NCI-H2196 (cell line): Measurements from ENCODE around the gene FAM117A.
"Not testable (repeated sequence)": the region's sequence is repeated elsewhere in the genome, so short reads cannot be mapped to it uniquely, and the experiment has no call there.

Experiments
- DNase-seq: peaks from one replicate; lab custom pipeline; 2025; ENCODE audit not compliant: unreplicated experiment; lab: John Stamatoyannopoulos, UW

Gene FAM117A

DNA sequence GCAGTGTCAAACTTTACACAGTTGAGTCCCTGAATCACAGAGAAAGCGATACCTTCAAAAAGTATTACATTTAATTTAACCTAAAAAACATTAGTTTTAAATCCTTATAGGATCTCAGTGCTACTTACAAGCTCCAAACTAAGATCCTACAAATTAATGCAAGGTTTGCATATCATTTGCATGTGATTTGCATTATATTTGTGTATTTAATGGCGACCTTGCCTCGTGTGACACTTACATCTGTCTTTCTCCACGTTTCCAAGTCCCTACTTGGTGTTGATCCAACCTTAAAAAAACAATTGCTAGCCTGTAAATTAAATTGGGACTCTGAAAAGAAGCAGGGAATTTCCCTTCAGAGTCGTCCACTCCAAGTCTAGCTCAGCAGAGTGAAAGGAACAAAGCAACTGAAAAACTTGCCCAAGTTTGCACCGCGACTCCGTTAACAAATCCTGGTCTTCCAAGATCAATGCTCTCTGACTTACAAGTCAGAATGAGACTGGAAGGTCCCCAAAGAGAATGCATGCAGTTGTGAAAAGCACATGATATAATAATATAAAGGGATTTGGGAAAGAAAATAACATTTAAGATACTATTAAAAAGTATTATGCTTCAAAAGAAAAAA lies 739 bp upstream of the FAM117A start:
- no peak for DNase-seq

DNA sequence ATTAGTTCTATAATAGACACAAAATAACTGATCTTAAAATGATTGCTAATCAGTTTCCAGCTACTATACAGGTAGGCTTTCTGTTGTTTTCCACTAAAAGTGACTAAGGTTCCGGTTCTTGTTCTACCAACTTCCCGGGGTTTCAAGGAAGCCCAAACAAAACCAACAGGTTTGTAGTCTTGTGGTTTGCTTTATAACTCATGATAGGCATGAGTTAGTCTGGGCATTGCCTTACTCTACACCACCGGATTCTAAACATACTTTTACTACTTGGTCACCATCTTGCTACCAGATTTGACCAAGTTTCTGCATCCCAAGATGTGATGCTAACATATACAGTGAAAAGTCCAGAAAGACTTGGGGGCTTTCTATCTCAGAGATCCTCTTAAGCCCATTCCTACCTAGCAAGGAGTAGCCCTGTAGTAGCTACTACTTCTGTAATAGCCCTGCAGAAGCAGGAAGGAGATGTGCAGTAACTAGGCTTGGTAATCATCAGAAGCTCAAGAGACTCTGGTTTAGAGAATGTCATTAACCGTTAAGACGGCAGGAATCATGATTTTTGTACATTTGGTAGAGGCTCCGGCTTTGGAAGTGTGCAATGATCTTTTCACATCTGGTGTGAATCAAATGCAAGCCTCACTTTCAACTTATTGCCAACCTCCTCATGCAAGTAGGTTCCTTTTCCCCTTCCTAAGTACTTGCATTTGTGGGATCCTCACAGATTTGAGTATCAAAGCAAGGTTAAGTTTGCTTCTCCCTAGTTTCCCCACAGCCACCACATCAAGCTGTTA lies 1.6 kb downstream of the FAM117A start:
- DNase-seq: no peak

DNA sequence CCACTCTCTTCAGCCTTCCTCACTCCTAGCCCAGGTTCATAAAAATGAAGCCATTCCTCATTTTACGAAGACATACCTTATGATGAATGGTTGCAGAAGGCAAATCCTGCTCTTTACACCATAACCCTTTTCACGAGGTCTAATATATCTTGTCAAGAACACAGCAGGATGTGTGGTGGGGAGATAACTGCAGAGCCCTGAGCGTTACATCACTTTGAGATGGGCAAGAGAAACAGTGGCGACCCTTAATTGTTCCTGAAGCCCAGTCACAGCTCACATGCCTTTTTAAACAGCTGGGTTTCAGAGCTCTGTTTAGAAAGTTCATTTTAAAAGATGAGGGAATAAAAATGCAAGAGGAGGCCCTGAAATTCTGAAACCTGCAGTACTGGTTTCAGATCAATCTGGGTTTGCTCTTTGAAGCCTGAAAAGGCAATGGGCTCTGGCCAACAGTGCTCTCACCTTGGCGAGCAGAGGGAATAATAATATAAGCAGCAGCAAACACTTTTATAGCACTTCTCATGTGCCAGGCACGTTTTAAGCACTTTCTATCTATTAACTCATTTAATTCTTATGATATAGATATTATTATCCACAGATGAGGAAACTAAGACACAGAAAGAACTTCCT lies 2.9 kb downstream of the FAM117A start:
- no peak for DNase-seq

DNA sequence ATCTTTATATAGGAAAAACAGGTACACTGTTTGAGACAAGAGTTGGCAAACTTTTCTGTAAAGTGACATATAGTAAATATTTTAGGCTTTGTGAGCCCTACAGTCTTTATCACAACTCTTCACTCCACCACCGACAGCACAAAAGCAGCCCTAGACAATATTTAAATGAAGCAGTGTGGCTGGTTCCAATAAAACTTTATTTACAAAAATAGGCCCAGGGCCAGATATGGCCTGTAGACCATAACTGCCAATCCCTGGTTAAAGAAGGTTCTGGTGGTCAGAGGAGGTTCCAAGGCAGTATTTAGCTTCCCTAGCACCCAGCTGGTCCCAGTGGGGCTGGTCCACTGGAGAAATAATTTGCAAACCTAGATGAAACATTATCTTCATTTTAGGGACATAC lies 3.6 kb downstream of the FAM117A start:
- DNase-seq: no peak

DNA sequence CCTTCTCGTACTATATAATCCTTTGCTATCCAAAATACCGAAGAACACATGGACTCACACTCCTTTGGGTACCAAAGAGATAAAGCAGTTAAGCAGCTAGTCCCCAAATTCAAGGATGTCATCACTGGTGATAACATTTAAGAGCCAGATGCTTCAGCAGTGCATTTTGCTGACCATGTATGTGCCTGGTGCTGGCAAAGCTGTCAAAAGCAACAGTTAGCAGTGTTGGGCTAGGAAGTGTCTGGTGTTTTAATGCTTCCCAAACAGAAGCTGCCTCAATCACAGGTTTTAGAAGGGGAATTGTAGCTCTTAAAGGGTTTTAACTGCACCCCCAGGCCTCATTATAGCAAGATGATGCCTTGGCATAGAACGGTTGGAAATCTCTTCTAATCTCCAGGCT lies 4.7 kb downstream of the FAM117A start:
- no peak for DNase-seq

DNA sequence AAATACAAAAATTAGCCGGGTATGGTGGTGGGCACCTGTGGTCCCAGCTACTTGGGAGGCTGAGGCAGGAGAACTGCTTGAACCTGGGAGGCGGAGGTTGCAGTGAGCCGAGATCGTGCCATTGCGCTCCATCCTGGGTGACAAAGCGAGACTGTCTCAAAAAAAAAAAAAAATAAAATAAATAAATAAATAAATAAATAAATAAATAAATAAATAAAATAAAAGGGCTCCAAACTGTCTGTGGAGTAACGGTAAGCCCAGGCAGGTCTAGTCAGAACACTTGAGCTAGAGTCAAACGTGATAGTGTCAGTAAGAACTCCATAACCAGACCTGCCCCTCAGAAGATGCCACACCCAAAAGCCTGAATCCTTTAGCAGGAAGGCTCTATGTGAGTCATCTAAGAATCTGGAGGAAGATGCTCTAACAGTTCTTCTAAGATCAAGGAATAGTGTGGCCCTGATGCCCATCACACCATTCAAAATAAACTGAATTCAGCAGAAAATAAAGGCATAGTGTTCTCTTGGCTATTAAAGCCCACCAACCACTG lies 5.4 kb downstream of the FAM117A start:
- DNase-seq: not testable (repeated sequence)

DNA sequence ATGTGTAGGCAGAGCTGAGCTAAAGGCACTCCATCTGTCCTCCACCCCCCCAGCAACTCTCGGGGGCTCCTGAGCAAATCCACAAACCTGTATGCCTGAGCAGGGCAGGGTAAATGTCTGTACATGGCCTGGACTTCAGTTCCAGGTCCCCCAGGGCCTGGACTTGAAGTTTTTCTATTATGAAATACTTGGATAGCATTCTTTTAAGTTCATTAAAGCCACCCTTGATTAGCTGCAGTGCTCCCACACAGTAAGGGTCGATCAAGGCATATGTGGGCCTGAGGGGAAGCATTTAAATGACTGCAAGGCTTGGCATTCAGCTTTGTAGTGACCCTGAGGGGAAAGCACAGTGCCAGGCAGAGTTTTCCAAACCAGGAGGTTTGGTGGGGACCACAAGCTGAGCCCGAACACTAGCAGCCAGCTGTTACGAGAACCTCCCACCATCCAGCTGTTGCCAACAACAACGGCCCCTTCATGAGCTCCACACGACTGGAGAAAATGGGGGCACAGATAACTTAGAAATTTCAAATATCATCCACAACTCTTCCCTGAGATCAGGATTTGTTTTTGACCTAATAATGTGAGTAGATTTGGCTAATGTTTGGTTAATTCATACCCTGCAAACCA lies 6.7 kb downstream of the FAM117A start:
- DNase-seq: no peak

DNA sequence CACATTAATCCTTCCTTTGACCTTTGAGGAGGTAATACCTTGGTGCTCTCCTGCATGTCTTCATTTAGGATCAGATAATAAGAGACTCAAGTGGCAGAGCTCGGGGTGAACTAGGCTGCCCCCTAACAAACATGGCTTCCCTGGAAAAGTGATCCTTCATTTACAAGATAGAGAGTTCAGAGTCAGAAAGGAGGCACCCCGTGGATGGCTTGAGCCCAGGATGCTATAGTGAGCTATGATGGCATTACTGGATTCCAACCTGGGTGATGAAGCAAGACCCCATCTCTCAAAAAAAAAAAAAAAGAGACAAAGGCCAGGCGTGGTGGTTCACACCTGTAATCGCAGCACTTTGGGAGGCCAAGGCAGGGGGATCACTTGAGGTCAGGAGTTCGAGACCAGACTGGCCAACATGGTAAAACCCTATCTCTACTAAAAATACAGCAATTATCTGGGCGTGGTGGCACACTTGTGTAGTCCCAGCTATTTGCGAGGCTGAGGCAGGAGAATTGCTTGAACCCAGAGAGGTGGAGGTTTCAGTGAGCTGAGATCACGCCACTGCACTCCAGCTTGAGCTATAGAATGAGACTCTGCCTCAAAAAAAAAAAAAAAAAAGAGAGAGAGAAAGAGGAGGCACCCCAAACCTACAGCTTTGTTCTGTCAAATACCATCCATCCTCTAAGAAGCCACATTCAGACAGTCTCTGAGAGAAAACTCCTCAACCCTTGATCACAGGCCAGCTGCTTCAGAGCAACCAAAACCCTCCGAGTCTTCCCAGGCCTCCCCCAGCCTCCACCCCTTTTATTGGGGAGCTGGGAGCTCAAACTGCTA lies 7.4 kb downstream of the FAM117A start:
- no peak for DNase-seq

DNA sequence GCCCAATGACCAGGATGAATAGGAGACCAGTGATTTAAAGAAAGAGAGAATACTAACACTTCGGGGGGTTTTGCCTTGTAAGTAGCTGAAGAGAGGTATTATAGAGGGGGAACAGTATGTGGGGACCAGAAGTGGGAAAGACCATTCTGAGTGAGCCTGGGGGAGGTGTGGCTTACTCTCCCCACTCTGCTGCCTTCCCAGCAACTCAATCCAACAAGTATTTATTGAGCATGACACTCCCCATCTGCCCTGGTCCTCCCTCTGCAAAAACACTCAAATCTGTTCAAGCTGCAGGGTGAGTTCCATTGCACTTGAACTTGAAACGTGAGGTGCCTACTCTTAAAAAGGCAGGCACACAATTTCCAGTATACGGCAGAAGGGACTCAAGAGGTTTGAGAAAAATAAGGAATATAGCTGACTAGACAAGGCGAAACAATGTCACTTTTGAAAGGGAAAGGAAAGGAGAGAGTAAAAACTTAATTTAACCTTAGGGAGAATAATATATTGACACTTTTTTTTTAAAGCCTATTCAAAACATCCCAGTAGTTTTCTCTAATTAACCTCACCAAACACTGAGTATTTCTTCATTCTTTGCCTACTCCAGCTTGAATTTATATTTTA lies 8.2 kb downstream of the FAM117A start:
- no peak for DNase-seq

DNA sequence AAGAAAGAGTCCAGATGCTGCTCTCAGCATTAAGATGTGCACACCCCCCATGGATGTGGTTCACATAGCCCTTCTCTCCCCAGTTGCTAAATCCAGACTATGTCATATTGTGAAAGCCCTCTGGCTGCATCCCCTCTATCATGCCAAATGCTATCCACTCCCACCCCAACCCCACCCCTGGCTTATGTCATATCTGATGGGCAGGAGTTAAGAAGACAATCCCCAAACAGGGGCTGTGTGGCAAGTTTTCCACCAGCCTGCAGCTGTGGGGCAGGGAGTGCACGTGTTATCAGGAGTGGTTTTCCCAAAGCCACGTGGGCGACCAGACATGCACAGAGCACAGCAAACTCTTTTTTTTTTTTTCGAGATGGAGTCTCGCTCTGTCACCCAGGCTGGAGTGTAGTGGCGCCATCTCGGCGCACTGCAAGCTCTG lies 10.0 kb downstream of the FAM117A start:
- no peak for DNase-seq

DNA sequence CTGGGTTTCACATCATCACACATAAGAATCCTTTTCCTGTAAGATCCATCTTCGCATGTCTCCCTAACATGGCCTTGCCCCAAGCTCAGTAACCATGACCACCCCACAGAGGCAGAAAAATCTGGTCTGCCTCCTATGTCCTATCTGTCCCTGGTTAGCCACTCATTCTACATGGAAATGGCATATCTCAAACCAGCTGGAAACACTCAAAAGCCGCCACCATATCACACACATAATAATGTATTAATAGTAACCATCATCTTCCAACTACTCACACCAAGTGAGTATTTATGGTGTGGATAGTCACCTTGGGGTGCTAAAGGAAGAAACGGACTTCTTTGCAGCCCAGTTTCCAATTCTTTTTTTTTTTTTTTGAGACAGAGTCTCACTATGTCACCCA lies 11.4 kb downstream of the FAM117A start:
- no peak for DNase-seq

DNA sequence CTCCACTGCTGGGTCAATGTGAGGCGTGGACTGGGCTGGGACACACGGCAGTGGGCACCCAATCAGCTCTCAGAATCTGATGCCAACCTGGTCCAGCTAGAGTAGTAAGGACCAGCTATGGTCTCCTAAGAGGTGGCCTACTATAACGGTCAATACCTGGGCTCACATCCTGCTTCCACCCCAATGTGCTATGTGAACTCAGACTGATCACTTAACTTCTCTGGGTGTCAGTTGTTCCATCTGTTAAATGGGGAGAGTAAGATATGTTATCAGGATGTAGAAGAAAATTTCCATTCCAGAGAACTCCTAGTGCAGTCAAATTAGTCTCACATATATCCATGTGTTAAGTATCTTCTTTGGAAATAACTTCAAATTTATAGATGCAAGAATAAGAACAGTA lies 14.2 kb downstream of the FAM117A start:
- DNase-seq: no peak

DNA sequence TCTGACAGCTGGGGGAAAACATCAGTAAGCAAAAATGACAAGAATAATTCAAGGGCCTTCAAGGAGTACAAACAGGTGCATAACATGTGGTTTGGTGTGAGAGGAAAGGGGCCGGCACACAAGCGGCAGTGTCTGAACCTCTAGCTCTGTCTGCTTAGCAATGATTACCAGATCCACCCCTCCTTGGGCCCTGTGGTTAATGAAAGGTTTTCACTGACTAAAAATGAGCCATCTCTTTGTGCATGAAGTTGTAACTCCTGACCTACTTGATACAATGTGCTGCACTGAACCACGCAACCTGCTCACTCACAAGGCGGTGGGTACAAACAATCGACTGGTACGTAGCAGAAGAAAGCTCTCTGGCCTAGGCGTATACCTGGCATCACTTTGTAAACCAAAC lies 15.1 kb downstream of the FAM117A start:
- DNase-seq: no peak

DNA sequence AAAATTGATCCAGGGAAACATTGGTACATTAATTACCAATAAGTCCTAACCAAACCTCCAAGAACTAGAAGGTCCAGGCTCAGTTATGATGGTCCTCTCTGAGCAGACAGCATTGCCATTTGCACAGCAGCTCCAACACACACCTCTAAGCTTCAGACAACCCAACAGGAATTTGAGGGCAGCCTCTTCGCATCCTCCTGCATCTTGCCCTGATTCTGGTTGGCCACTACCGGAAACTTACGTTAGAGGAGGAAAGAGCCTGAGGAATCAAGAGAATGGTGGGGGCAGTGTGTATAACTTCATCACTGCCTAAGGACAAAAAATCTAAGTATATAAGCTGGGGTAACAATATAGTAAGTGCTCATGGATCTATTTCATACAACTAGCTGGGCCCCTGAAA lies 15.7 kb downstream of the FAM117A start:
- no peak for DNase-seq

DNA sequence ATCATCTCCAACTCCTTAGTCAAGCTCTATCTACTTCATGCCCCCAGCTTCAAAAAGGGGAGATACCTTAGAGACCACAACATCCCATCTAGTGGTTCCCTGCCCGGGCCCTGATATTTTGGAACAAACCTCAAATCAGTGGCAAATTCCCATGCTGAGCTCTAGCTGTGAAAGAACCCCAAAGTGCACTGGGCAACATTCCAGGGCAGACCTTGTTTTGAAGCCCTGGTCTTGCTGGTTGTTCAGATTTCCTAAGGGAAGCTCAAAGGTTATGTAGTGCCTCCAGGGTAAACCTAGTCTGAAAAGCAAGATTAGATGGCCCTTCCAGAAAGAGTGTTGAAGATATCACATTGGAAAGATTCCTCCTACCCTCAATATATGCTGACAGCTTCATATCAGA lies 16.3 kb downstream of the FAM117A start:
- no peak for DNase-seq

DNA sequence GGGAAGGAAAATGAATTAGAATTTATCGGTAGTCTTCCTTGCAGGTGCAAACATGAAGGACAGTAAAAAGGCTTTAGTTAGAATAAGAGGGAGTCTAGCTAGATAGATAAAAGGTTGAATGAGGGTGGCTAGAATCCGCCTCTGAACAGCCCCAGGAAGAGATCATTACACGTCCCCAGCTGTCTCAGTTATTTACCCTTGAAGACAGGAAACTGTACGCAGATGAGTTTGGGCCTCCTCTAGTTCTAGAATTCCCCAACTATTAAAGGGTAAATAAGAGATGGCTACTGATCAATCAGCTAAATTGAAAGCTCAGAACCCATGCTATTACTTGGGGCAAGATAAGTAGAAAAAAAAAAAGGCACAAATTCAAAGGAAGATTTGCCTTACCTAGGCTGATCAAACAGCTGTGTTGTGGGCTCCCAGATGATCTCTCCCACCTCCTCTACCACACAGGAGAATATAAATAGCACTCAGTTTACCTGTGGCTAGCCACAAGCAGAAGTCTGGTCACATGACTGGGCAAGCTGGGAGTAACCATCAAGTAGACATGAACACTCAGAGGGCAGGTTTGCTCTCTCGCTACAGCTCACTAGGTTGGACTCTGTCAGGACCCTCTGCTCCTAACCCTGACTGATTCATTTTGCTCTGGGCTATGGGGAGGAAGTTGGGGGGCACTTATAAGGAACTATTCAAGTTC lies 17.0 kb downstream of the FAM117A start:
- DNase-seq: no peak

DNA sequence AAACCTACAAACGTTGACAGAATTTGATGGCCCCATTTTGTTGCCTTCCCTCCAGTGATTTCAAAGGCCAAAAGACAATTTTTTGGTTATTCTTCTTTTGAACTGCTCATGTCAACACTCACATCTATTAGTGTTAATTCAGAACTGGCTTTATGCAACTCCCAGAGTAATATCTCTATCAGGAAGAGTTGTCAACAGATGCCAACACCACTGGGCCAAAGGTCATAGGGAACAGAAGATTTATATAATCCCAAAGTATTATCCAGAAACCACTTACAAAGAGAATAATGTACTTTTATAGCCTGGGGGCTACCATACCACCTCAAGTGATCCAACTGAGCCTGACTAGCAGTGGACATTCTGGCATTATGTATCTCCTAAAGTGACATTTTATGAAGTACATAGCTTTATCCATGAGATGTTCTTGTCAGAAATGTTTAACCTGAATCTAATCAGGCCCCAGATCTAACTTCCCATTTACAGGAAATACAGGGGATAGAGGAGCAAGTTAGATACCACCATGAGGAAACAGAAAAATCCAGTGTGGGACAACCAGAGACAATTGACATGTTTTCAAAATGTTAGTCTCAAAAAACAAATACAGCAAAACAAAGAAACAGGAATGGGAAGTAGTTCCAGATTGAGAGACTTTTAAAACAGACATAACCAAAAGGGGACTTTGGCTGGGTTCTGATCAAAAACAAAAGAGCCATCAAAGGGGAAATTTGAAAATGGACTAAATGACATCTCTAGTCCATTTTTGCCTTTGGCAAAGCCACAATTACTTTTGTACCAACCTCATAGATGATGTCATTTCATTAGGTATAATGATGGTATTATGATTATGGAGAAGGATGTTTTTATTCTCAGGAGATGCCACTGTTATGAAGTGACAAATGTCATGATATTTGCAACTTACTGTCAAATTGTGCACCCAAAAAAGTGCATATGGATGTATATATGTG lies 18.5 kb downstream of the FAM117A start:
- DNase-seq: no peak

DNA sequence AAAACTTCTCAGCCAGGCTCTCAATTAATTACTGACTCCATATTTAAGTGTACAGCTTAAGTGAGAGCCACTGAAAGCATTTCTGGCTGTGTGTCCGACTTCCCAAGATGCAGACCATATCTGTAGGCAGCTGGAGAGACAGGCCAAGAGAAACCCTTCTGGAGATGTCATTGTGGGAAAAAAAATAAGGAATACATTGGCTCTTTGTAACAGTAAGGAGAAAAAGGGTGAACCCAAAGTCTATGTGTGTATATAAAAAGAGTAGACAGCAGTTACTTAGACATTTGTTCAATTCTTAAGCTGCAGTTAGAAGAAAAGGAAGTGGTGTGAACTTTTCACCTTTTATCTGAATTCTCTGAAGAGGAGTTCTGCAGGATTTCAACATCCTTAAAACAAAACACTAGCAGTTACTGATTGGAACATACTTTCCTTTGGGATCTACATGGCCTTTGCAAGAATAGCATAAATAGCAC lies 21.7 kb downstream of the FAM117A start:
- no peak for DNase-seq
